ENCODE results near the gene DGKB. TPM values are rescaled to one million over a fixed set of nuclear protein-coding genes. Genes with fewer than 3 reads are reported as not detected.
A peak's percentile ranks its signal among the peaks of the same experiment; 100 is the strongest.

DGKB gene
- total RNA-seq, 1 experiment from 2014 or later: not detected

GRCh38 chr7:14196555-14196954 lies 706.0 kb downstream of the DGKB start:
- Mint-ChIP-seq H3K27ac (ENCODE audit: low read depth, unreplicated experiment) (peak overlapping the region; percentile 51), H3K4me1 (ENCODE audit: insufficient read depth, unreplicated experiment) (peaks cover 14% of the 10 kb centered on the region), H3K9me3 (ENCODE audit: unreplicated experiment) (no peaks in the 10 kb centered on the region), H3K4me3 (ENCODE audit: unreplicated experiment) (no peak overlapping the region), H3K36me3 (ENCODE audit: insufficient read depth, unreplicated experiment) (no peaks in the 10 kb centered on the region), H3K27me3 (ENCODE audit: insufficient read depth, unreplicated experiment) (no peaks in the 10 kb centered on the region)
- BruUV-seq (replicated peaks): no TSS peak
- intact Hi-C loops (cut with micrococcal nuclease): no loop called here
- CTCF ChIA-PET: no interaction called here
- peak; percentile 33 for DNase-seq (ENCODE audit: unreplicated experiment)
- TF ChIP-seq CTCF (IDR thresholded peaks at IDR 0.05; ENCODE audit: unreplicated experiment): no peak
- POLR2A ChIA-PET: interaction anchor here (0.7 to 1.0 kb wide), 2 partner anchors 17 to 265 kb away, joined by 3 read pairs; no protein-coding TSS in a partner anchor

GRCh38 chr7:14195871-14196270 lies 706.7 kb downstream of the DGKB start:
- no peak for DNase-seq (ENCODE audit: unreplicated experiment)
- H3K4me3 Mint-ChIP-seq (ENCODE audit: unreplicated experiment): no peak overlapping the region
- POLR2A ChIA-PET: no interaction called here
- H3K27ac Mint-ChIP-seq (ENCODE audit: low read depth, unreplicated experiment): peak overlapping the region; percentile 51
- no peak for TF ChIP-seq CTCF (IDR thresholded peaks at IDR 0.05; ENCODE audit: unreplicated experiment)
- no peaks in the 10 kb centered on the region for H3K27me3 Mint-ChIP-seq (ENCODE audit: insufficient read depth, unreplicated experiment)
- no TSS peak for BruUV-seq (replicated peaks)
- CTCF ChIA-PET: no interaction called here
- intact Hi-C loops (cut with micrococcal nuclease): no loop called here
- H3K4me1 Mint-ChIP-seq (ENCODE audit: insufficient read depth, unreplicated experiment): peaks cover 16% of the 10 kb centered on the region
- no peaks in the 10 kb centered on the region for H3K36me3 Mint-ChIP-seq (ENCODE audit: insufficient read depth, unreplicated experiment)
- no peaks in the 10 kb centered on the region for H3K9me3 Mint-ChIP-seq (ENCODE audit: unreplicated experiment)

GRCh38 chr7:14195079-14195478 lies 707.5 kb downstream of the DGKB start:
- H3K27ac Mint-ChIP-seq (ENCODE audit: low read depth, unreplicated experiment): no peak overlapping the region
- BruUV-seq (replicated peaks): no TSS peak
- no peaks in the 10 kb centered on the region for H3K9me3 Mint-ChIP-seq (ENCODE audit: unreplicated experiment)
- no peak for DNase-seq (ENCODE audit: unreplicated experiment)
- intact Hi-C loops (cut with micrococcal nuclease): no loop called here
- no peak overlapping the region for H3K4me3 Mint-ChIP-seq (ENCODE audit: unreplicated experiment)
- CTCF ChIA-PET: interaction anchor here (0.6 kb wide), 1 partner anchor 27 kb away, joined by 3 read pairs; no protein-coding TSS in a partner anchor
- no peak for TF ChIP-seq CTCF (IDR thresholded peaks at IDR 0.05; ENCODE audit: unreplicated experiment)
- H3K27me3 Mint-ChIP-seq (ENCODE audit: insufficient read depth, unreplicated experiment): no peaks in the 10 kb centered on the region
- peaks cover 16% of the 10 kb centered on the region for H3K4me1 Mint-ChIP-seq (ENCODE audit: insufficient read depth, unreplicated experiment)
- POLR2A ChIA-PET: no interaction called here
- no peaks in the 10 kb centered on the region for H3K36me3 Mint-ChIP-seq (ENCODE audit: insufficient read depth, unreplicated experiment)

GRCh38 chr7:14191686-14192098 lies 710.9 kb downstream of the DGKB start:
- CTCF ChIA-PET: no interaction called here
- peak; percentile 34 for DNase-seq (ENCODE audit: unreplicated experiment)
- no peak overlapping the region for H3K27ac Mint-ChIP-seq (ENCODE audit: low read depth, unreplicated experiment)
- BruUV-seq (replicated peaks): no TSS peak
- no peaks in the 10 kb centered on the region for H3K27me3 Mint-ChIP-seq (ENCODE audit: insufficient read depth, unreplicated experiment)
- H3K9me3 Mint-ChIP-seq (ENCODE audit: unreplicated experiment): no peaks in the 10 kb centered on the region
- peaks cover 16% of the 10 kb centered on the region for H3K4me1 Mint-ChIP-seq (ENCODE audit: insufficient read depth, unreplicated experiment)
- intact Hi-C loops (cut with micrococcal nuclease): no loop called here
- POLR2A ChIA-PET: interaction anchor here (0.6 to 1.2 kb wide), 2 partner anchors 11 to 911 kb away, joined by 3 read pairs; no protein-coding TSS in a partner anchor
- peaks cover under 1% of the 10 kb centered on the region for H3K36me3 Mint-ChIP-seq (ENCODE audit: insufficient read depth, unreplicated experiment)
- no peak for TF ChIP-seq CTCF (IDR thresholded peaks at IDR 0.05; ENCODE audit: unreplicated experiment)
- H3K4me3 Mint-ChIP-seq (ENCODE audit: unreplicated experiment): no peak overlapping the region

All from MCF 10A (cell line).